Glutamatergic neuron (in vitro differentiated cells): Measurements from ENCODE around the gene PTTG1IP. TPM values are rescaled to one million over a fixed set of nuclear protein-coding genes. Genes with fewer than 3 reads are reported as not detected.

Experiments
- DNase-seq: peaks from one replicate; pipeline ENCODE4 v3.0.0; 2022
- H3K27ac Mint-ChIP-seq: one replicate; pipeline ENCODE4 v1.8.0; 2020; ENCODE audit warnings: mild to moderate bottlenecking, mixed read lengths, inconsistent platforms; ENCODE audit not compliant: unreplicated experiment
- H3K27me3 Mint-ChIP-seq: one replicate; pipeline ENCODE4 v1.8.0; 2020; ENCODE audit warnings: mild to moderate bottlenecking, moderate library complexity, mixed read lengths, inconsistent platforms; ENCODE audit not compliant: unreplicated experiment
- H3K36me3 Mint-ChIP-seq: one replicate; pipeline ENCODE4 v1.8.0; 2020; ENCODE audit warnings: mild to moderate bottlenecking, mixed read lengths, inconsistent platforms; ENCODE audit not compliant: unreplicated experiment
- H3K4me1 Mint-ChIP-seq: one replicate; pipeline ENCODE4 v1.8.0; 2020; ENCODE audit warnings: mild to moderate bottlenecking, low read depth, mixed read lengths, inconsistent platforms; ENCODE audit not compliant: unreplicated experiment
- H3K4me3 Mint-ChIP-seq: one replicate; pipeline ENCODE4 v1.8.0; 2020; ENCODE audit warnings: mild to moderate bottlenecking, mixed read lengths, inconsistent platforms; ENCODE audit not compliant: unreplicated experiment
- H3K9me3 Mint-ChIP-seq: one replicate; pipeline ENCODE4 v1.8.0; 2020; ENCODE audit warnings: mild to moderate bottlenecking, moderate library complexity, mixed read lengths, inconsistent platforms; ENCODE audit not compliant: unreplicated experiment
- total RNA-seq: library from RNA; stranded (reverse); fragmentation: NEBNext Ultra II Directional; extraction: Animal tissue kit (Norgen Biotek cat#: 25700); gene quantifications from one replicate; pipeline ENCODE4 v1.2.1, GENCODE V29; 2021; ENCODE audit not compliant: unreplicated experiment
- TF ChIP-seq, protein P1 (sequence below): fragments of 200-600 bp; sonication (generic); IDR thresholded peaks from one replicate; pipeline ENCODE4 v1.5.0; 2021; ENCODE audit not compliant: partially characterized antibody, unreplicated experiment

PTTG1IP gene
- total RNA-seq, 1 donor from 2014 or later: 249 TPM

DNA sequence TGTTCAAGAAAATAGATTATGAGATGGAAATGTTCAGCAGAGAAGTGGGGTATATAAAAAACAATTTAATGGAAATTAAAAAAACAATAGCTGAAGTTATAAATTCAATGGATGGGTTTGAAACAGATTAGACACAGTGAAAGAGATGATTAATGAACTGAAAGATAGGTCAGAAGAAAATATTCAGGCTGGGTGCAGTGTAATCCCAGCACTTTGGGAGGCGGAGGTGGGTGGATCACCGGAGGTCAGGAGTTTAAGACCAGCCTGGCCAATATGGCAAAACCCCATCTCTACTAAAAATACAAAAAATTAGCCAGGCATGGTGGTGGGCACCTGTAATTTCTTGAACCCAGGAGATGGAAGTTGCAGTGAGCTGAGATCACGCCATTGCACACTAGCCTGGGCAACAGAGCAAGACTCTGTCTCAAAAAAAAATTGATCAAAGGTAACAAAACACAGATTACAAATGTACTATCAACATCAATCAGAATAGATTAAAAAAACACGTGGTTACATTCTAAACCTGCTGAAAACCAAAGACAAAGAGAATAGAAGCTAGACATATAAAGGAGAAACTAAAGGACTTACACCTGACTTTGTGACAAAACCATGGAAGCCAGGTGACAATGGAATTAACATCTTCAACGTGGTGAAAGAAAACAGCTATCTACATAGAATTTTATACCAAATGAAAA is 50.9 kb downstream of the PTTG1IP start:
- Mint-ChIP-seq H3K27ac (no peak overlapping the region), H3K9me3 (peaks cover 24% of the 10 kb centered on the region), H3K4me1 (peaks cover 4% of the 10 kb centered on the region), H3K4me3 (no peak overlapping the region), H3K27me3 (peaks cover 9% of the 10 kb centered on the region), H3K36me3 (peaks cover 44% of the 10 kb centered on the region)
- no peak for DNase-seq
- TF ChIP-seq, protein P1, sequence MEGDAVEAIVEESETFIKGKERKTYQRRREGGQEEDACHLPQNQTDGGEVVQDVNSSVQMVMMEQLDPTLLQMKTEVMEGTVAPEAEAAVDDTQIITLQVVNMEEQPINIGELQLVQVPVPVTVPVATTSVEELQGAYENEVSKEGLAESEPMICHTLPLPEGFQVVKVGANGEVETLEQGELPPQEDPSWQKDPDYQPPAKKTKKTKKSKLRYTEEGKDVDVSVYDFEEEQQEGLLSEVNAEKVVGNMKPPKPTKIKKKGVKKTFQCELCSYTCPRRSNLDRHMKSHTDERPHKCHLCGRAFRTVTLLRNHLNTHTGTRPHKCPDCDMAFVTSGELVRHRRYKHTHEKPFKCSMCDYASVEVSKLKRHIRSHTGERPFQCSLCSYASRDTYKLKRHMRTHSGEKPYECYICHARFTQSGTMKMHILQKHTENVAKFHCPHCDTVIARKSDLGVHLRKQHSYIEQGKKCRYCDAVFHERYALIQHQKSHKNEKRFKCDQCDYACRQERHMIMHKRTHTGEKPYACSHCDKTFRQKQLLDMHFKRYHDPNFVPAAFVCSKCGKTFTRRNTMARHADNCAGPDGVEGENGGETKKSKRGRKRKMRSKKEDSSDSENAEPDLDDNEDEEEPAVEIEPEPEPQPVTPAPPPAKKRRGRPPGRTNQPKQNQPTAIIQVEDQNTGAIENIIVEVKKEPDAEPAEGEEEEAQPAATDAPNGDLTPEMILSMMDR: no peak

- Mint-ChIP-seq H3K4me3 (no peak overlapping the region), H3K36me3 (peaks cover 32% of the 10 kb centered on the region), H3K27ac (no peak overlapping the region), H3K27me3 (peaks cover 9% of the 10 kb centered on the region), H3K4me1 (peaks cover 5% of the 10 kb centered on the region), H3K9me3 (peaks cover 24% of the 10 kb centered on the region)
- DNase-seq: no peak
- TF ChIP-seq, protein P1: no peak
These were observed 52.6 kb downstream of the PTTG1IP start for GRCh38 chr21:44820851-44821250.

DNA sequence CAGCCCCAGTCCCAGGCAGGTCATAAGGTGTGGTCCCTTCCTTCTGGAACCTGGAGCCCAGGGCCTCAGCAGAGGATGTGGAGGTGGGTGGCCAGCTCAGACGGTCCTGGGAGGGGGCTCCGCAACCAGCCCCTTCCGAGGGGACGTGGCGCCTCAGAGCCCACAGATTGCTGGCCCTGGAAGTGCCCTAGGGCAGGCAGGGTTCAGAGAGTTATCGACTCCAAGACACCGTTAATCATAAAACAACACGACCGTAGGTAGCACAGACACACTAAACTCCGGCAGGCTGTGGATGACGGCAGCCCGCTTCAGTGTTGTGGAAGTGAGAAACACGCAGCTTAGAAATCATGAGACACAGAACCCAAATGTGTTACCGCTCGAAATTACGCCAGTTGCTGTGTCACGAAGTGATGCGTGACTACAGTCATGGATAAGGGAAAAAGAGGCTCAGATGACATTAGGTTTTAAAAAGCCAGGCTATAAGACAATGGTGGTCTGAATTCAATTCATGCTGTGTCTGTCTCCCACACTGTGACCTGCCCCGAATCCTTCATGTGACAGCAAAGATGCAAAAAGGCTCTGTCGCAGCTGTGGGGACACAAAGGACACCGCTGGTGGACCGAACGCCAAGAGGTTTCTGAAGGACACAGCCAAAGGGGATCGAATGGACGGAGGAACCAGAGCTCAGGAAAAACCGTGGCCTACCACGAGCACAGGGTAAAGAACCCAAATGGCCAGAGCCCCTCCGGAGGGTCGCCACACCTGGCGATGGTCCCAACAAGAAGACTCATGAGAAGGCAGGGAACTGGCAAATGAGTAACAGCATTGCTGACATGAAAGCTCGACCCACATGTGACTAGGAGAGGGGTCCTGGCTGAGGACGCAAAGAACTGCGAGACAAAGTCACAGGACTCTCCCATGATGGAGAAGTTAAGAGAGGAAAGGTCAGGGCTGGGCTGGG is 53.9 kb downstream of the PTTG1IP start:
- peaks cover 7% of the 10 kb centered on the region for H3K4me1 Mint-ChIP-seq
- peak overlapping the region; percentile 25 for H3K4me3 Mint-ChIP-seq
- peaks cover 9% of the 10 kb centered on the region for H3K27me3 Mint-ChIP-seq
- no peak for DNase-seq
- H3K36me3 Mint-ChIP-seq: peaks cover 31% of the 10 kb centered on the region
- peaks cover 24% of the 10 kb centered on the region for H3K9me3 Mint-ChIP-seq
- TF ChIP-seq, protein P1: no peak
- H3K27ac Mint-ChIP-seq: no peak overlapping the region

DNA sequence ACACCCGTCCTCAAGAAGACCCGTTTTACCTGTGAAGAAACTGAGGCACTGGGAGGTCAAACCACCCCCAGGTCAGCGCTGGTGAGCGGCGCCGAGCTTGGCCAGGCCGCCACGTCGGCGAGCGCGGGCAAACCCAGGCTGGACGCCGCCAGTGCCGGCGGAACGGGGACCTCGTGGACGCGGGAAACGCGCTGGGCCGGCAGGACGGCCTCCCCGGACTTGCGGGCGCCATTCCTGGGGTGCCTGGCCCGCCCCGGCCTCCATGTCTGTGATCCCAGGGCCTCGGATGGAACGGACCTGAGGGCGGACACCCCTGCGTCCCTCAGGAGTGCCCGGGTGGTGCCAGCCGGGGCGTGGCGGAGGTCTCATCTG is 54.9 kb downstream of the PTTG1IP start:
- H3K9me3 Mint-ChIP-seq: peaks cover 22% of the 10 kb centered on the region
- H3K27ac Mint-ChIP-seq: no peak overlapping the region
- peaks cover 7% of the 10 kb centered on the region for H3K4me1 Mint-ChIP-seq
- H3K36me3 Mint-ChIP-seq: peaks cover 28% of the 10 kb centered on the region
- peaks cover 7% of the 10 kb centered on the region for H3K27me3 Mint-ChIP-seq
- DNase-seq: no peak
- TF ChIP-seq, protein P1: no peak
- no peak overlapping the region for H3K4me3 Mint-ChIP-seq
